ENCODE results near the gene TMA7.

- TF ChIP-seq POLR2A (IDR thresholded peaks at IDR 0.05; ENCODE audit: low read depth, low read length) (no peak), TAF1 (IDR thresholded peaks at IDR 0.05; ENCODE audit: low read depth, low read length) (no peak), POLR2AphosphoS5 (IDR thresholded peaks at IDR 0.05; ENCODE audit: low read depth, low read length) (no peak)
Observed at GRCh38 chr3:48412375-48413001, 27.6 kb upstream of the TMA7 start.
